MM.1S (cell line): ENCODE data around the gene TMPRSS9.
"Not testable (repeated sequence)": the region's sequence is repeated elsewhere in the genome, so short reads cannot be mapped to it uniquely, and the experiment has no call there.

ENCODE experiments used
- DNase-seq: peaks from one replicate; pipeline ENCODE4 v3.0.0-alpha.2; 2015
- H2AFZ ChIP-seq: fragments of 300-600 bp; sonication (generic); 2 replicates; pipeline ENCODE4 v1.6.0; 2016; ENCODE audit warnings: antibody characterized with exemption, low read length
- H3F3A ChIP-seq: fragments of 300-600 bp; sonication (generic); 2 replicates; pipeline ENCODE4 v1.6.1; 2016; ENCODE audit warnings: mild to moderate bottlenecking, antibody characterized with exemption, low read length, moderate library complexity, mixed read lengths; ENCODE audit not compliant: insufficient read depth
- H3K27ac ChIP-seq: fragments of 300-600 bp; sonication (generic); 2 replicates; pipeline ENCODE4 v1.5.1; 2016; ENCODE audit warnings: mild to moderate bottlenecking, low read length
- H3K27me3 ChIP-seq: fragments of 300-600 bp; sonication (generic); replicated peaks from 2 replicates; pipeline ENCODE4 v1.6.0; 2016; ENCODE audit warnings: low read length; ENCODE audit not compliant: insufficient read depth
- H3K36me3 ChIP-seq: fragments of 300-600 bp; sonication (generic); replicated peaks from 2 replicates; pipeline ENCODE4 v1.6.1; 2016; ENCODE audit warnings: mild to moderate bottlenecking, low read length, mixed read lengths; ENCODE audit not compliant: insufficient read depth
- H3K4me1 ChIP-seq: fragments of 300-600 bp; sonication (generic); 2 replicates; pipeline ENCODE4 v1.6.1; 2016; ENCODE audit warnings: low read length, mixed read lengths
- H3K4me2 ChIP-seq: fragments of 300-600 bp; sonication (generic); 2 replicates; pipeline ENCODE4 v1.6.0; 2016; ENCODE audit warnings: low read depth, low read length
- H3K4me3 ChIP-seq: fragments of 300-600 bp; sonication (generic); 2 replicates; pipeline ENCODE4 v1.5.1; 2016; ENCODE audit warnings: low read length, mixed read lengths
- H3K79me2 ChIP-seq: fragments of 300-600 bp; sonication (generic); 2 replicates; pipeline ENCODE4 v1.6.1; 2016; ENCODE audit warnings: mixed run types, low read length, mixed read lengths
- H3K9ac ChIP-seq: fragments of 300-600 bp; sonication (generic); 2 replicates; pipeline ENCODE4 v1.6.1; 2016; ENCODE audit warnings: low read length, mixed read lengths
- H3K9me2 ChIP-seq: fragments of 300-600 bp; sonication (generic); replicated peaks from 2 replicates; pipeline ENCODE4 v1.6.1; 2016; ENCODE audit warnings: mild to moderate bottlenecking, low read length, mixed read lengths; ENCODE audit not compliant: insufficient read depth
- H3K9me3 ChIP-seq: fragments of 300-600 bp; sonication (generic); replicated peaks from 2 replicates; pipeline ENCODE4 v1.6.1; 2016; ENCODE audit warnings: mild to moderate bottlenecking, low read length, mixed read lengths; ENCODE audit not compliant: insufficient read depth
- H4K20me1 ChIP-seq: fragments of 300-600 bp; sonication (generic); 2 replicates; pipeline ENCODE4 v1.6.1; 2016; ENCODE audit warnings: mild to moderate bottlenecking, low read length, moderate library complexity, mixed read lengths; ENCODE audit not compliant: insufficient read depth
- CTCF ChIP-seq: fragments of 300-600 bp; sonication (generic); IDR thresholded peaks from 2 replicates; pipeline ENCODE4 v1.5.1; 2016; ENCODE audit warnings: antibody characterized with exemption, low read length, mixed read lengths
- EZH2 ChIP-seq: fragments of 300-600 bp; sonication (generic); optimal IDR thresholded peaks from 2 replicates; pipeline ENCODE3; 2017; ENCODE audit warnings: low read depth, mild to moderate bottlenecking, antibody characterized with exemption, low read length, mixed read lengths
- EZH2phosphoT487 ChIP-seq: fragments of 300-600 bp; sonication (generic); IDR thresholded peaks from 2 replicates; pipeline ENCODE4 v1.6.1; 2018; ENCODE audit warnings: antibody characterized with exemption, low read length

Gene TMPRSS9

DNA sequence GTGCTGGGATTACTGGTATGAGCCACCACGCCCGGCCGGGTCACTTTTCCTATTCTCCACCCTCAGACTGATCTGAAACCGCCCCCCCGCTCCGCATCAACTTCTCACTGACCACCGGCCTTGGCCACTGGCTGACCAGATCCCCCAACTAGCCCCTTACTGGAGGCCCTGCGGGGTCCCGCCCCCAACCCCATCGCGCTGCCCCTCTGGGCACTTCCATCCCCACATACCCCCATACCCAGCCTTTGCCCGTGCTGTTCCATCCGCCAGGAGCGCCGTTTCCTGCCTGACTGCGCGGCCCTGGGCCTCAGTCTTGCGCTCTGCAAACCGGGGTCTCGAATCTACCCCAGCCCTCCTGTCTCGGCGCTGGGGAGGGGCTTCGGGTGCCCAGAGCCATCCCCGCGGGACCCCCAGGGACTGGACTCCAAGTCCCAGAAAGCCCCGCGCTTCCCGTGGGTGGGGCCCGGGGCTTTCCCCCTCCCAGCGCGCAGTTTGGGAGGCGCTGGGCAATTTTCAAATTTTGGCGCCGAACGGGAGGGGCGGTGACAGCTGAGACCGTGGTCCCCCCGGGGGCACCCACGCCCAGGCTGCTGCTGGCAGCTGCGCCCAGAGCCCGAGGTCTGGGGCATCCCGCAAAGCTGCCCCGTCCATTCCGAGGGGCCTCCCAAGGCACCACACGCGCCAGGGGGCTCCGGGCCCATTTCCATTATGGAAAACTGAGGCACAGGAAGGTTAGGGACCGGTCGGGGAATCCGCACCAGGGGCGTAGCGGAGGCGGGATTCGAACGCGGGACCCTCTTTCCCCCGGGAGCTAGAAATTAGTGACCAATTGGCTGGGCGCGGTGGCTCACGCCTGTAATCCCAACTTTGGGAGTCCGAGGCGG, 101.9 kb downstream of the TMPRSS9 start:
- Histone ChIP-seq H3K9ac (peak overlapping the region; percentile 47), H3K4me2 (peak overlapping the region; percentile 88), H3K9me3 (no peaks in the 10 kb centered on the region), H3K4me1 (peaks cover 5% of the 10 kb centered on the region; the same call in 1 of the 2 replicates), H3F3A (peaks cover 35% of the 10 kb centered on the region), H3K4me3 (peak overlapping the region; percentile 80), H3K79me2 (0 out of 2 replicates have a peak, but pooled peaks cover 4% of the 10 kb centered on the region), H3K36me3 (no peaks in the 10 kb centered on the region), H2AFZ (peak overlapping the region; percentile 95), H4K20me1 (no peaks in the 10 kb centered on the region), H3K27ac (no peak overlapping the region), H3K9me2 (no peaks in the 10 kb centered on the region), H3K27me3 (no peaks in the 10 kb centered on the region)
- TF ChIP-seq EZH2phosphoT487 (no peak), CTCF (peak; percentile 33; the same call in 1 of the 2 replicates)
- DNase-seq, result peak; percentile 61

GRCh38 chr19:2462635-2463421, 102.8 kb downstream of the TMPRSS9 start:
- no peak overlapping the region for H3K4me2 ChIP-seq
- peaks cover 28% of the 10 kb centered on the region for H3F3A ChIP-seq

GRCh38 chr19:2463694-2464093, 103.6 kb downstream of the TMPRSS9 start:
- H3K9me3 ChIP-seq, H3K9me2 ChIP-seq, H2AFZ ChIP-seq, H3K27me3 ChIP-seq, DNase-seq, H4K20me1 ChIP-seq, H3K9ac ChIP-seq, H3K36me3 ChIP-seq, H3K4me1 ChIP-seq, H3K79me2 ChIP-seq, H3K27ac ChIP-seq, H3K4me2 ChIP-seq, H3K4me3 ChIP-seq: not testable (repeated sequence)
- peaks cover 28% of the 10 kb centered on the region for H3F3A ChIP-seq

More at GRCh38 chr19:2462635-2463421, 102.8 kb downstream of the TMPRSS9 start:
- Histone ChIP-seq H4K20me1 (no peaks in the 10 kb centered on the region), H3K4me3 (no peak overlapping the region), H3K9me2 (no peaks in the 10 kb centered on the region), H3K4me1 (peaks cover 5% of the 10 kb centered on the region; the same call in 1 of the 2 replicates), H3K79me2 (no peaks in the 10 kb centered on the region), H3K27ac (no peak overlapping the region), H3K36me3 (no peaks in the 10 kb centered on the region), H3K27me3 (no peaks in the 10 kb centered on the region), H2AFZ (no peak overlapping the region), H3K9ac (no peak overlapping the region), H3K9me3 (no peaks in the 10 kb centered on the region)
- DNase-seq, result no peak
- TF ChIP-seq EZH2 (no peak), EZH2phosphoT487 (no peak), CTCF (no peak)
